Measurements from ENCODE around the gene MSGN1.

DNA sequence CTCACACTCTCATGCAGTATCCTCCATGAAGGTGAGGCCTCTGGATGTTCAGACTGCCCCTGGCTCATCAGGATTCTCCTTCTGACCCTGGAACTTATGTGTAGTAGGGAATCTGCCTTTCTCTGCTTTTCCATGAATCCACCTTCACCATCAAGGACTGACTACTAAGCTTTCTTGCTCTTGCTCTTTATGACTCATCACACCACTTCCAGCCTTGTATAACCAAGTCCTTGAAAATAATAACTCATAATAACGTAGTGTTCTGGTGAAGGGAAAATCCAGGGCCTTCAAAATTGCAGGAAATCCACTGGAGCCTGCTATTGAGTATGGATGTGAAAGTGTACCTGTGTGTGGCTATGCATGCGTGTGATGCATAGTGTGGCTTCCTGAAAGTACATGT, 50.9 kb downstream of the MSGN1 start:
- TF ChIP-seq, protein P1, sequence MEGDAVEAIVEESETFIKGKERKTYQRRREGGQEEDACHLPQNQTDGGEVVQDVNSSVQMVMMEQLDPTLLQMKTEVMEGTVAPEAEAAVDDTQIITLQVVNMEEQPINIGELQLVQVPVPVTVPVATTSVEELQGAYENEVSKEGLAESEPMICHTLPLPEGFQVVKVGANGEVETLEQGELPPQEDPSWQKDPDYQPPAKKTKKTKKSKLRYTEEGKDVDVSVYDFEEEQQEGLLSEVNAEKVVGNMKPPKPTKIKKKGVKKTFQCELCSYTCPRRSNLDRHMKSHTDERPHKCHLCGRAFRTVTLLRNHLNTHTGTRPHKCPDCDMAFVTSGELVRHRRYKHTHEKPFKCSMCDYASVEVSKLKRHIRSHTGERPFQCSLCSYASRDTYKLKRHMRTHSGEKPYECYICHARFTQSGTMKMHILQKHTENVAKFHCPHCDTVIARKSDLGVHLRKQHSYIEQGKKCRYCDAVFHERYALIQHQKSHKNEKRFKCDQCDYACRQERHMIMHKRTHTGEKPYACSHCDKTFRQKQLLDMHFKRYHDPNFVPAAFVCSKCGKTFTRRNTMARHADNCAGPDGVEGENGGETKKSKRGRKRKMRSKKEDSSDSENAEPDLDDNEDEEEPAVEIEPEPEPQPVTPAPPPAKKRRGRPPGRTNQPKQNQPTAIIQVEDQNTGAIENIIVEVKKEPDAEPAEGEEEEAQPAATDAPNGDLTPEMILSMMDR (IDR thresholded peaks at IDR 0.05) = no peak
- TF ChIP-seq POLR2A (IDR thresholded peaks at IDR 0.05) = no peak
- TF ChIP-seq POLR2AphosphoS5 (IDR thresholded peaks at IDR 0.05) = no peak

Data from prostate gland (tissue), 2 donors.